GM23338 (cell line): ENCODE measurements around the gene COL26A1. TPM values are rescaled to one million over a fixed set of nuclear protein-coding genes. Genes with fewer than 3 reads are reported as not detected.

Experiments
- ATAC-seq: fragments of 200-7000 bp; cut with Tn5 transposase; 3 replicates; pipeline ENCODE4 v1.9.1; 2020
- DNase-seq: peaks from one replicate; pipeline ENCODE4 v3.0.0-alpha.2; 2015; ENCODE audit warnings: low spot score
- H2AFZ ChIP-seq: fragments of 200-600 bp; sonication (generic); 2 replicates; pipeline ENCODE4 v1.8.0; 2016; ENCODE audit warnings: antibody characterized with exemption, mild to moderate bottlenecking, moderate library complexity
- H3F3A ChIP-seq: fragments of 200-600 bp; sonication (generic); replicated peaks from 2 replicates; pipeline ENCODE4 v1.8.0; 2017; ENCODE audit warnings: antibody characterized with exemption, mixed run types, low read depth
- H3K27ac ChIP-seq: fragments of 200-600 bp; sonication (generic); 2 replicates; pipeline ENCODE4 v1.6.1; 2016; ENCODE audit warnings: low read depth
- H3K27me3 ChIP-seq: fragments of 200-600 bp; sonication (generic); 2 replicates; pipeline ENCODE4 v1.8.0; 2016; ENCODE audit warnings: mild to moderate bottlenecking, mixed run types, moderate library complexity; ENCODE audit not compliant: insufficient read depth
- H3K36me3 ChIP-seq: fragments of 200-600 bp; sonication (generic); 2 replicates; pipeline ENCODE4 v1.8.0; 2016; ENCODE audit warnings: mild to moderate bottlenecking; ENCODE audit not compliant: insufficient read depth
- H3K4me1 ChIP-seq: fragments of 200-600 bp; sonication (generic); 2 replicates; pipeline ENCODE4 v1.8.0; 2016; ENCODE audit warnings: mild to moderate bottlenecking, moderate library complexity; ENCODE audit not compliant: insufficient read depth
- H3K4me2 ChIP-seq: fragments of 200-600 bp; sonication (generic); 2 replicates; pipeline ENCODE4 v1.7.1; 2017; ENCODE audit warnings: mixed run types
- H3K4me3 ChIP-seq: fragments of 200-600 bp; sonication (generic); 2 replicates; pipeline ENCODE4 v1.6.1; 2016; ENCODE audit warnings: mixed run types
- H3K79me2 ChIP-seq: fragments of 200-600 bp; sonication (generic); replicated peaks from 2 replicates; pipeline ENCODE4 v1.8.0; 2017; ENCODE audit warnings: mild to moderate bottlenecking; ENCODE audit not compliant: insufficient read depth
- H3K9me2 ChIP-seq: fragments of 200-600 bp; sonication (generic); 2 replicates; pipeline ENCODE4 v1.8.0; 2017; ENCODE audit not compliant: insufficient read depth
- H4K20me1 ChIP-seq: fragments of 200-600 bp; sonication (generic); replicated peaks from 2 replicates; pipeline ENCODE4 v1.8.0; 2017; ENCODE audit warnings: mild to moderate bottlenecking; ENCODE audit not compliant: insufficient read depth
- H3K27ac Mint-ChIP-seq: 2 replicates; pipeline ENCODE4 v1.8.0; 2020; ENCODE audit warnings: inconsistent platforms, mild to moderate bottlenecking, moderate library complexity, mixed read lengths
- H3K27me3 Mint-ChIP-seq: 3 replicates; pipeline ENCODE4 v1.8.0; 2022; ENCODE audit warnings: low read depth, mild to moderate bottlenecking, moderate library complexity, mixed read lengths, inconsistent platforms; ENCODE audit not compliant: insufficient read depth, poor library complexity
- H3K36me3 Mint-ChIP-seq: 3 replicates; pipeline ENCODE4 v1.8.0; 2021; ENCODE audit warnings: low read depth, mild to moderate bottlenecking, inconsistent platforms, moderate library complexity, mixed read lengths
- H3K4me1 Mint-ChIP-seq: 3 replicates; pipeline ENCODE4 v1.8.0; 2020; ENCODE audit warnings: mild to moderate bottlenecking, inconsistent platforms, mixed read lengths
- H3K4me3 Mint-ChIP-seq: 3 replicates; pipeline ENCODE4 v1.8.0; 2021; ENCODE audit warnings: moderate library complexity, mild to moderate bottlenecking, inconsistent platforms, mixed read lengths
- H3K9me3 Mint-ChIP-seq: 3 replicates; pipeline ENCODE4 v1.8.0; 2020; ENCODE audit warnings: moderate library complexity, mild to moderate bottlenecking, inconsistent platforms, mixed read lengths
- CREB1 ChIP-seq: fragments of 250-450 bp; sonication (Bioruptor Pico); IDR thresholded peaks from 2 replicates; pipeline ENCODE4 v1.5.0; 2020; ENCODE audit warnings: low read depth, mild to moderate bottlenecking, moderate library complexity
- ETS1 ChIP-seq: IDR thresholded peaks from 2 replicates; pipeline ENCODE4 v1.6.1; 2016; ENCODE audit warnings: antibody characterized with exemption
- EZH2 ChIP-seq: fragments of 200-600 bp; sonication (generic); IDR thresholded peaks from one replicate; pipeline ENCODE4 v1.8.0; 2017; ENCODE audit warnings: antibody characterized with exemption, mild to moderate bottlenecking, low read depth; ENCODE audit not compliant: unreplicated experiment
- EZH2phosphoT487 ChIP-seq: fragments of 200-600 bp; sonication (generic); IDR thresholded peaks from one replicate; pipeline ENCODE4 v1.8.1; 2018; ENCODE audit warnings: antibody characterized with exemption; ENCODE audit not compliant: unreplicated experiment
- JUNB ChIP-seq: IDR thresholded peaks from one replicate; pipeline ENCODE4 v1.6.1; 2016; ENCODE audit warnings: antibody characterized with exemption; ENCODE audit not compliant: unreplicated experiment
- POLR2AphosphoS5 ChIP-seq: IDR thresholded peaks from 2 replicates; pipeline ENCODE4 v1.6.1; 2016; ENCODE audit warnings: antibody characterized with exemption, low read depth
- REST ChIP-seq: IDR thresholded peaks from one replicate; pipeline ENCODE4 v1.6.1; 2018; ENCODE audit warnings: antibody characterized with exemption; ENCODE audit not compliant: unreplicated experiment
- STAT1 ChIP-seq: IDR thresholded peaks from one replicate; pipeline ENCODE4 v1.6.1; 2016; ENCODE audit warnings: antibody characterized with exemption; ENCODE audit not compliant: unreplicated experiment
- ZNF114 ChIP-seq: fragments of 250-450 bp; sonication (Bioruptor Pico); IDR thresholded peaks from 2 replicates; pipeline ENCODE4 v1.5.0; 2020; ENCODE audit warnings: mild to moderate bottlenecking, moderate library complexity
- ZNF331 ChIP-seq: fragments of 250-450 bp; sonication (Bioruptor Pico); IDR thresholded peaks from 2 replicates; pipeline ENCODE4 v1.5.0; 2020; ENCODE audit warnings: low read depth, mild to moderate bottlenecking, moderate library complexity
- ZNF462 ChIP-seq: fragments of 250-450 bp; sonication (Bioruptor Pico); IDR thresholded peaks from 2 replicates; pipeline ENCODE4 v1.5.0; 2020; ENCODE audit warnings: mild to moderate bottlenecking, moderate library complexity
- polyA plus RNA-seq: library from polyadenylated mRNA; unstranded; fragments of >200 nt; fragmentation: Nextera tagmentation; extraction: Ambion mirVana; gene quantifications from 2 replicates; pipeline ENCODE4 v1.2.1, GENCODE V29; 2016
- total RNA-seq: library from RNA; depleted of rRNA; stranded (reverse); fragments of >200 nt; shearing (Covaris generic); gene quantifications from 2 replicates; pipeline ENCODE4 v1.2.3, GENCODE V29; 2014

COL26A1 gene
- total and polyA plus RNA-seq, 2 experiments from 2014 or later, result 17.8 to 55.0 TPM

GRCh38 chr7:101534873-101535272, 172.2 kb downstream of the COL26A1 start (continued):
- TF ChIP-seq REST (no peak), POLR2AphosphoS5 (no peak), ZNF114 (no peak), CREB1 (CRISPR knock-in tag) (no peak)

GRCh38 chr7:101535351-101535751, 172.7 kb downstream of the COL26A1 start:
- Mint-ChIP-seq H3K4me1 (peaks cover 4% of the 10 kb centered on the region; the same call in 1 of the 3 replicates), H3K27ac (no peak overlapping the region), H3K27me3 (peaks cover 5% of the 10 kb centered on the region), H3K4me3 (no peak overlapping the region), H3K9me3 (no peaks in the 10 kb centered on the region), H3K36me3 (no peaks in the 10 kb centered on the region; the same call in 2 of the 3 replicates)
- no peaks in the 10 kb centered on the region for H3K4me1 ChIP-seq
- H2AFZ ChIP-seq, result no peak overlapping the region
- H3K4me3 ChIP-seq, result no peak overlapping the region
- no peaks in the 10 kb centered on the region for H4K20me1 ChIP-seq
- H3K4me2 ChIP-seq, result no peak overlapping the region
- no peaks in the 10 kb centered on the region for H3K27me3 ChIP-seq
- no peak for DNase-seq
- H3K36me3 ChIP-seq, result no peaks in the 10 kb centered on the region
- H3K79me2 ChIP-seq, result no peaks in the 10 kb centered on the region
- ATAC-seq, result no peak
- no peaks in the 10 kb centered on the region for H3K9me2 ChIP-seq
- no peak overlapping the region for H3K27ac ChIP-seq
- no peaks in the 10 kb centered on the region for H3F3A ChIP-seq
- TF ChIP-seq JUNB, result no peak
- TF ChIP-seq STAT1, result no peak
- no peak for TF ChIP-seq ZNF331 (CRISPR knock-in tag)
- no peak for TF ChIP-seq EZH2
- TF ChIP-seq REST, result no peak
- no peak for TF ChIP-seq POLR2AphosphoS5
- no peak for TF ChIP-seq ETS1
- no peak for TF ChIP-seq ZNF114
- TF ChIP-seq EZH2phosphoT487, result no peak
- TF ChIP-seq ZNF462 (CRISPR knock-in tag), result no peak
